ENCODE measurements around the gene AUTS2. TPM values are rescaled to one million over a fixed set of nuclear protein-coding genes. Genes with fewer than 3 reads are reported as not detected.

Gene AUTS2
- total RNA-seq, 2 donors from 2014 or later = 8.6 TPM

DNA sequence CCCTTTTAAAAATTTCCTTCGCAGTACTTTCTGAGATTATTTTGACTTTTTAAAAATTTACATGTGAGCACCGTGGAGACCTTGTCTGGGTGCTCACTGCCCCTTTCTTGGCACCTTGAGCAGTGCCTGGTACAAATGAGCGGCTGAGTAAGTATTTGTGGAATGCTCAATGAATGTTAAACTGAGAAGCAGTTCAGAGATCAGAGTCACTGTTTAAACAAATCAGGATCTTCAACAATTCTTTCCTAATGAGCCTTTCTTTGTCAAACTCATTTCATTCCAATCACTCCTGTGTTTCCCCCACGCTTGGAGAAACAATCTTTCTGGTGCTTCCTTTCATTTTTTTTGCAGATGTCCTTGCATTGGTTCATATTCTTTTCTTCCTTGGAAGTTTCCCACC, 922.3 kb downstream of the AUTS2 start:
- Histone ChIP-seq H3K4me1 (no peaks in the 10 kb centered on the region), H3K27me3 (no peaks in the 10 kb centered on the region), H3K4me3 (no peak overlapping the region), H3K36me3 (no peaks in the 10 kb centered on the region), H3K27ac (no peak overlapping the region), H3K9me3 (no peaks in the 10 kb centered on the region)
- DNase-seq (ENCODE audit: low spot score) = no peak
- TF ChIP-seq, protein P1, sequence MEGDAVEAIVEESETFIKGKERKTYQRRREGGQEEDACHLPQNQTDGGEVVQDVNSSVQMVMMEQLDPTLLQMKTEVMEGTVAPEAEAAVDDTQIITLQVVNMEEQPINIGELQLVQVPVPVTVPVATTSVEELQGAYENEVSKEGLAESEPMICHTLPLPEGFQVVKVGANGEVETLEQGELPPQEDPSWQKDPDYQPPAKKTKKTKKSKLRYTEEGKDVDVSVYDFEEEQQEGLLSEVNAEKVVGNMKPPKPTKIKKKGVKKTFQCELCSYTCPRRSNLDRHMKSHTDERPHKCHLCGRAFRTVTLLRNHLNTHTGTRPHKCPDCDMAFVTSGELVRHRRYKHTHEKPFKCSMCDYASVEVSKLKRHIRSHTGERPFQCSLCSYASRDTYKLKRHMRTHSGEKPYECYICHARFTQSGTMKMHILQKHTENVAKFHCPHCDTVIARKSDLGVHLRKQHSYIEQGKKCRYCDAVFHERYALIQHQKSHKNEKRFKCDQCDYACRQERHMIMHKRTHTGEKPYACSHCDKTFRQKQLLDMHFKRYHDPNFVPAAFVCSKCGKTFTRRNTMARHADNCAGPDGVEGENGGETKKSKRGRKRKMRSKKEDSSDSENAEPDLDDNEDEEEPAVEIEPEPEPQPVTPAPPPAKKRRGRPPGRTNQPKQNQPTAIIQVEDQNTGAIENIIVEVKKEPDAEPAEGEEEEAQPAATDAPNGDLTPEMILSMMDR (IDR thresholded peaks at IDR 0.05) = no peak

DNA sequence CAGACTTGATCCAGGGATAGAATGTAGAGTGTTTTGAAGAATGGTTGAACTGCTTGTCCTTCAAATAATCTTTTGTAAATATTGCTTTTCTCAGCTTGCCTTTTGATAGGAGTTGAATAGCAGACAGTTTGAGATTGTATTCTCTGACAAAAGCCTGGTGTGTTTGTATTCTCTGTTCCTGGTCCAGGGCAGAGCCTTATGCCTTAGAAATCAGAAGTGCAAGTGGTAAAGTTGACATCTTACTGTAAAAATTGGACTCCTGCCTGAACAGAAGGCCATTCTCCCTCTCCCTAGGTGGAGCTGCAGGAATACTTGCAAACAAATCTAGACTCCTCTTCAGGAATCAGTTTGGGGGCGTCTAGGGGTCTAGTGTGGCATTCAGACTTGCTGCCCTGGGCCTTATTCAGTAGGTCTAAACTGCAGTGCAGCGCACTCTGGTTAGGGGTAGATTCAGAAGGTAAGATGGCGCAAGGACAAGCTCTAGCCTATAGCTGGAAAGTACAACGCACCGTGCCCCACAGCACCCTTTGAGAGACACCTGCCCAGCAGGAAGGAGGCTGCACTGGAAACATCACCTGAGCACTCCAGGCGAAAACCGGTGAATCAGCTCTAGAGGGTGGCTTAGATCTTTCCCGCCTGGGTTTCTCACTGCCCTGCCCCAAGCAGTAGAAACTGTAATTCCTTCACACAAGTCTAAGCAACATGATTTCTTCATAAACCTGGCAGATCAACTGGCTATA, 925.1 kb downstream of the AUTS2 start:
- Histone ChIP-seq H3K4me3 (no peak overlapping the region), H3K4me1 (no peaks in the 10 kb centered on the region), H3K27ac (no peak overlapping the region), H3K36me3 (no peaks in the 10 kb centered on the region), H3K27me3 (no peaks in the 10 kb centered on the region), H3K9me3 (no peaks in the 10 kb centered on the region)
- TF ChIP-seq, protein P1 (IDR thresholded peaks at IDR 0.05) = no peak
- DNase-seq (ENCODE audit: low spot score) = no peak

DNA sequence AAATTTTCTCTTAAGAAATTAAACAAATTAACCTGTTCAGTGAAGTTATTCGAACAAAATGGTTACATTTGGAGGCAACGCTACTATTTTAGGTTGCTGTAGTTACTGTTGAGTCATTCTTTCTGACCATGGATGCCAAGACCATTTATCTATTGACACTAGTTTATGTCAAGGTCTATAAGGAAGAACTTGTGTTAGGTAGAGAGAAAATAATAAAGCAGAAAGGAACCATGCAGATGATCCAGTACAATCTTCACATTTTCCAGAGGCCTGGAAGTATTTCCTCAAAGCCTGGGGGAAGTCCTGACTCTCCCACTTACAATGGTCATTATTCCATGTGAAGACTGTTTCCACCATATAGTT, 925.7 kb downstream of the AUTS2 start:
- Histone ChIP-seq H3K9me3 (no peaks in the 10 kb centered on the region), H3K36me3 (no peaks in the 10 kb centered on the region), H3K27ac (no peak overlapping the region), H3K4me1 (no peaks in the 10 kb centered on the region), H3K27me3 (no peaks in the 10 kb centered on the region), H3K4me3 (no peak overlapping the region)
- TF ChIP-seq, protein P1 (IDR thresholded peaks at IDR 0.05) = no peak
- no peak for DNase-seq (ENCODE audit: low spot score)

DNA sequence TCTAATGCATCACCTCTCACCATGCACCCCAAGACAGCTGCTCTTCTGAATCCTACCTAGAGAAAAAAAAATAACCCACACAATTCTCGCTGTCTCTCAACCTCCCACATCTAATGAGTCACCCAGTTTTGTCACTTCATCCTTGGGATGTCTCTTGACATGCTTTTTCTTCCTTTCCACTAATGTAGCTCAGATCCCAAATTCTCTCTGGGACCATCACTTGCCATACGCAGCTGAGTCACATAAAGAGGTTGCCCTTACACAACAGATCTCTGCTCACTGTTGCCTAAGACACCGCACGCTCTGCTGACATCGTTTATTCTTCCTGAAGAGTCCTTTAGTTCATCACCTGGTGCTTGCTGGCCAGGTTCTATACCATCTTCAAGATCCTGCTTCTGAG, 927.7 kb downstream of the AUTS2 start:
- DNase-seq (ENCODE audit: low spot score) = no peak
- no peaks in the 10 kb centered on the region for H3K4me1 ChIP-seq
- no peaks in the 10 kb centered on the region for H3K27me3 ChIP-seq
- H3K27ac ChIP-seq = no peak overlapping the region
- no peaks in the 10 kb centered on the region for H3K36me3 ChIP-seq
- H3K4me3 ChIP-seq = no peak overlapping the region
- H3K9me3 ChIP-seq = no peaks in the 10 kb centered on the region
- TF ChIP-seq, protein P1 (IDR thresholded peaks at IDR 0.05) = no peak

GRCh38 chr7:70527520-70528115, 929.3 kb downstream of the AUTS2 start:
- no peak overlapping the region for H3K4me3 ChIP-seq
- no peaks in the 10 kb centered on the region for H3K9me3 ChIP-seq
- TF ChIP-seq, protein P1 (IDR thresholded peaks at IDR 0.05) = no peak
- no peaks in the 10 kb centered on the region for H3K36me3 ChIP-seq
- H3K27ac ChIP-seq = no peak overlapping the region
- H3K4me1 ChIP-seq = no peaks in the 10 kb centered on the region
- no peaks in the 10 kb centered on the region for H3K27me3 ChIP-seq
- no peak for DNase-seq (ENCODE audit: low spot score)

Measured in right atrium auricular region (tissue), 2 donors.